ENCODE data around the gene EHF. TPM values are rescaled to one million over a fixed set of nuclear protein-coding genes. Genes with fewer than 3 reads are reported as not detected.
A peak's percentile ranks its signal among the peaks of the same experiment; 100 is the strongest.

The EHF gene
- total and polyA plus RNA-seq, 2 of the 13 experiments (the other 11 are each of a cell fraction or from before 2014, with no cell fraction given), result 0.04 to 0.46 TPM

GRCh38 chr11:34654483-34655334 is 33.8 kb downstream of the EHF start (continued):
- TF ChIP-seq ZNF292 (CRISPR knock-in tag; IDR thresholded peaks at IDR 0.05; ENCODE audit: borderline replicate concordance, low read depth) (peak; percentile 92; the same call in 1 of the 2 replicates), ZNF180 (CRISPR knock-in tag; IDR thresholded peaks at IDR 0.05; ENCODE audit: borderline replicate concordance, low read depth) (no peak), FUBP1 (CRISPR knock-in tag; IDR thresholded peaks at IDR 0.05; ENCODE audit: borderline replicate concordance) (no peak), MEIS2 (CRISPR knock-in tag; IDR thresholded peaks at IDR 0.05) (peak; percentile 100), ZNF569 (CRISPR knock-in tag; IDR thresholded peaks at IDR 0.05; ENCODE audit: borderline replicate concordance) (no peak), ZNF672 (CRISPR knock-in tag; IDR thresholded peaks at IDR 0.05) (no peak), TCF12 (IDR thresholded peaks at IDR 0.05) (no peak), TCF12 (CRISPR knock-in tag; IDR thresholded peaks at IDR 0.05) (peak; percentile 72; the same call in 1 of the 2 replicates), ZNF784 (CRISPR knock-in tag; IDR thresholded peaks at IDR 0.05; ENCODE audit: borderline replicate concordance) (no peak; the same call in 1 of the 2 replicates), ZNF709 (CRISPR knock-in tag; IDR thresholded peaks at IDR 0.05) (no peak; the same call in 1 of the 2 replicates), NCOA2 (CRISPR knock-in tag; IDR thresholded peaks at IDR 0.05) (peak; percentile 99), ARHGAP35 (CRISPR knock-in tag; IDR thresholded peaks at IDR 0.05; ENCODE audit: borderline replicate concordance) (0 out of 2 replicates have a peak, but pooled peaks have one; percentile 18), MZF1 (CRISPR knock-in tag; IDR thresholded peaks at IDR 0.05; ENCODE audit: borderline replicate concordance) (no peak), ZNF317 (CRISPR knock-in tag; IDR thresholded peaks at IDR 0.05) (peak; percentile 92), PPARG (CRISPR knock-in tag; conservative IDR thresholded peaks at IDR 0.05) (peak; percentile 84), ZNF543 (CRISPR knock-in tag; IDR thresholded peaks at IDR 0.05) (peak; percentile 79), FLYWCH1 (CRISPR knock-in tag; IDR thresholded peaks at IDR 0.05) (no peak), JUN (CRISPR knock-in tag; IDR thresholded peaks at IDR 0.05) (peak; percentile 86), ZBTB3 (CRISPR knock-in tag; IDR thresholded peaks at IDR 0.05; ENCODE audit: borderline replicate concordance, low read depth) (peak; percentile 55; the same call in 1 of the 2 replicates), HOXA7 (CRISPR knock-in tag; IDR thresholded peaks at IDR 0.05) (no peak), HHEX (CRISPR knock-in tag; IDR thresholded peaks at IDR 0.05) (no peak), HOXA3 (CRISPR knock-in tag; IDR thresholded peaks at IDR 0.05) (peak; percentile 94), GMEB2 (CRISPR knock-in tag; IDR thresholded peaks at IDR 0.05; ENCODE audit: low read depth) (0 out of 2 replicates have a peak, but pooled peaks have one; percentile 10), PCBP2 (optimal IDR thresholded peaks at IDR 0.05; ENCODE audit: low read depth, low read length, poor library complexity, severe bottlenecking) (no peak), PHF5A (CRISPR knock-in tag; IDR thresholded peaks at IDR 0.05; ENCODE audit: low read depth, unreplicated experiment) (no peak)

All from HepG2 (cell line).